Mononuclear cell (primary cell): ENCODE data around the gene SCGN. TPM values are rescaled to one million over a fixed set of nuclear protein-coding genes. Genes with fewer than 3 reads are reported as not detected.
"Not testable (repeated sequence)": the region's sequence is repeated elsewhere in the genome, so short reads cannot be mapped to it uniquely, and the experiment has no call there.

Experiments used
- H3K27me3 ChIP-seq: 2 replicates; pipeline ENCODE4 v1.6.0; 2011; ENCODE audit warnings: low read length, control low read depth; ENCODE audit not compliant: insufficient read depth
- H3K4me1 ChIP-seq: 2 replicates; pipeline ENCODE4 v1.5.1; 2011; ENCODE audit warnings: mild to moderate bottlenecking, low read length, control low read depth; ENCODE audit not compliant: insufficient read depth
- H3K4me3 ChIP-seq: 2 replicates; pipeline ENCODE4 v1.5.1; 2011; ENCODE audit warnings: mild to moderate bottlenecking, low read length, moderate library complexity
- H3K9me3 ChIP-seq: 2 replicates; pipeline ENCODE4 v1.5.1; 2011; ENCODE audit warnings: low read depth, mild to moderate bottlenecking, control low read depth, low read length
- total RNA-seq: library from RNA; depleted of rRNA; stranded (reverse); fragments of >200 nt; gene quantifications from one replicate; pipeline ENCODE4 v1.2.3, GENCODE V29; 2012

SCGN gene
- total RNA-seq, 1 donor = not detected

DNA sequence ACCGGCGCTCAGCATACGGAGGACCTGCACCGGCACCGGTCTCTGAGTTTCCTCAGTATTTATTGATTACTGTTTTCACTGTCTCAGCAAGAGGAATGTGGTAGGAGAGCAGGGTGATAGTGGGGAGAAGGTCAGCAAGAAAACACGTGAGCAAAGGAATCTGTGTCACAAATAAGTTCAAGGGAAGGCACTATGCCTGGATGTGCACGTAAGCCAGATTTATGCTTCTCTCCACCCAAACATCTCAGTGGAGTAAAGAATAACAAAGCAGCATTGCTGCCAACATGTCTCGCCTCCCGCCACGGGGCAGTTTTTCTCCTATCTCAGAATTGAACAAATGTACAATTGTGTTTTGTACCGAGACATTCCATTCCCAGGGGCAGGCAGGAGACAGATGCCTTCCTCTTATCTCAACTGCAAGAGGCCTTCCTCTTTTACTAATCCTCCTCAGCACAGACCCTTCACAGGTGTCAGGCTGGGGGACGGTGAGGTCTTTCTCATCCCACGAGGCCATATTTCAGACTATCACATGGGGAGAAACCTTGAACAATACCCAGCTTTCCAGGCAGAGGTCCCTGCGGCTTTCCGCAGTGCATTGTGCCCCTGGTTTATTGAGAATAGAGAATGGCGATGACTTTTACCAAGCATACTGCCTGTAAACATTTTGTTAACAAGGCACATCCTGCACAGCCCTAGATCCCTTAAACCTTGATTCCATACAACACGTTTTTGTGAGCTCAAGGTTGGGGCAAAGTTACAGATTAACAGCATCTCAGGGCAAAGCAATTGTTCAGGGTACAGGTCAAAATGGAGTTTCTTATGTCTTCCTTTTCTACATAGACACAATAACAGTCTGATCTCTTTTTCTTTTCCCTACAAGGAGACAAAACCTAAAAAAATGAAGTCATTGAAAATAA lies 96.8 kb downstream of the SCGN start:
- H3K4me1 ChIP-seq, H3K4me3 ChIP-seq: not testable (repeated sequence)

DNA sequence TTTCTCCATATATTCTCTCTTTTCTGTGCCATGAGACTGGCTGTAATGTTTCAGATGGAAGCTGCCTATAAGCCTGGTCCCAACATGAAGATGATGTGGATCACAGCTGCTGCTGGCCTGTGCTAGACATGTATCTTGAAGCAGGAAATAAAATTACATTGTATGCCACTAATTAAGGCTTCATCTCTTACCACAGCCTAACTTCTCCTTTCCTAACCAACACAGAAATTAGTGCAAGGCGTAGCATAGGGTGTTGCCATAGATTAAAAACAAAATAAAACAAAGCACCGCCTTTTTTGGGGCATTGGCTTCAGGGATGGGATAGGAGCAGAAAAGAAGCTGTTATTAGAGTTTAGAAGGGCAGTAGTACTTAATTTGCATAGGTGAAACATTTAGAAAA lies 97.8 kb downstream of the SCGN start:
- Histone ChIP-seq H3K9me3 (no peaks in the 10 kb centered on the region), H3K27me3 (no peaks in the 10 kb centered on the region), H3K4me3 (no peak overlapping the region), H3K4me1 (no peaks in the 10 kb centered on the region)

More for the DNA sequence above, 96.8 kb downstream of the SCGN start:
- H3K27me3 ChIP-seq, H3K9me3 ChIP-seq: not testable (repeated sequence)

DNA sequence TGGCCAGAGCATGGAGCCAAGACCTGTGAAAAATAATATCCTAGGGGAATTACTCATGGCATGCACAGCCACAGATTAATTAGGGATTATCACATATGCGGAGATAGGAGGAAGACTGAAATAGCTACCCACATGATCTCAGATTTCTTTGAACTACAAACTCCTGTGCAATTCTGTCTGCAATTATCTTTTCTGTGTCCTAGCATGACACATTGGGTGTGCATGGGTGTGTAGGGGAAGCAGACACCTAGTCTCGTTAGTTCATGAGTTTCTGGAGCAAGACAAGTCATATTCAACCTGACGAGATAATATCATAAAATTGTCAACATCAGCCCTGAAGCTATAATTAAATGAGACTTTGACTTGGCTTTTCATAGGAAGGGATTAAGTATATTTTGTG lies 98.9 kb downstream of the SCGN start:
- Histone ChIP-seq H3K27me3 (no peaks in the 10 kb centered on the region), H3K9me3 (no peaks in the 10 kb centered on the region), H3K4me3 (no peak overlapping the region), H3K4me1 (no peaks in the 10 kb centered on the region)

Other genes starting within 250 kb of the SCGN start
- gene SLC17A4, start 102.5 kb downstream of the SCGN start, total RNA-seq = not detected
- gene SLC17A1, start 179.8 kb downstream of the SCGN start, total RNA-seq = not detected
- gene SLC17A3, start 222.0 kb downstream of the SCGN start, total RNA-seq = 0.31 TPM